Caco-2 (cell line): Measurements from ENCODE around the gene CLEC16A. TPM values are rescaled to one million over a fixed set of nuclear protein-coding genes. Genes with fewer than 3 reads are reported as not detected.
A peak's percentile ranks its signal among the peaks of the same experiment; 100 is the strongest.

Source experiments
- BruUV-seq: library from RNA; stranded (reverse); fragments of 400-500 nt; replicated peaks from 2 replicates; lab custom pipeline; 2021; lab: Mats Ljungman, UMichigan
- CTCF ChIA-PET: fragments of 300-600 bp; sonication (Branson Sonifier 250); formaldehyde crosslinking; loops from one replicate; lab custom pipeline; 2022; ENCODE audit warnings: antibody characterized with exemption; lab: Charles Lee
- POLR2A ChIA-PET: fragments of 300-600 bp; sonication (Branson Sonifier 250); formaldehyde crosslinking; loops from one replicate; lab custom pipeline; 2022; ENCODE audit warnings: antibody characterized with exemption; lab: Charles Lee
- DNase-seq, 2 experiments: peaks; one replicate each; pipeline versions ENCODE4 v3.0.0 to v3.0.0-alpha.2; 2020 to 2022
- H3K27me3 ChIP-seq: replicated peaks from 2 replicates; pipeline ENCODE4 v1.6.0; 2011; ENCODE audit warnings: low read length; ENCODE audit not compliant: control insufficient read depth, insufficient read depth
- H3K36me3 ChIP-seq: 2 replicates; pipeline ENCODE4 v1.5.1; 2011; ENCODE audit warnings: low read length; ENCODE audit not compliant: control insufficient read depth, insufficient read depth
- H3K4me1 ChIP-seq: fragments of 250-450 bp; sonication (Bioruptor Pico); 2 replicates; pipeline ENCODE4 v1.5.1; 2020; ENCODE audit warnings: mild to moderate bottlenecking
- H3K4me3 ChIP-seq: 2 replicates; pipeline ENCODE4 v1.5.1; 2011; ENCODE audit warnings: low read depth, mild to moderate bottlenecking, control low read depth, low read length
- H3K9me3 ChIP-seq: fragments of 250-450 bp; sonication (Bioruptor Pico); 2 replicates; pipeline ENCODE4 v1.5.1; 2020; ENCODE audit warnings: mild to moderate bottlenecking, moderate library complexity
- H3K27ac Mint-ChIP-seq: one replicate; pipeline ENCODE4 v1.8.0; 2022; ENCODE audit warnings: mixed read lengths; ENCODE audit not compliant: unreplicated experiment
- H3K27me3 Mint-ChIP-seq: one replicate; pipeline ENCODE4 v1.8.0; 2022; ENCODE audit warnings: mixed read lengths; ENCODE audit not compliant: insufficient read depth, unreplicated experiment
- H3K36me3 Mint-ChIP-seq: one replicate; pipeline ENCODE4 v1.8.0; 2022; ENCODE audit warnings: mild to moderate bottlenecking, mixed read lengths; ENCODE audit not compliant: insufficient read depth, unreplicated experiment
- H3K4me1 Mint-ChIP-seq: one replicate; pipeline ENCODE4 v1.8.0; 2022; ENCODE audit warnings: low read depth, mixed read lengths; ENCODE audit not compliant: unreplicated experiment
- H3K4me3 Mint-ChIP-seq: one replicate; pipeline ENCODE4 v1.8.0; 2022; ENCODE audit warnings: mild to moderate bottlenecking, moderate library complexity, mixed read lengths; ENCODE audit not compliant: unreplicated experiment
- H3K9me3 Mint-ChIP-seq: one replicate; pipeline ENCODE4 v1.8.0; 2022; ENCODE audit warnings: mixed read lengths; ENCODE audit not compliant: unreplicated experiment
- CTCF ChIP-seq, 2 experiments: fragments of 200-600 bp in 1 of 2; IDR thresholded peaks; 1 replicate in 1 of 2; 2 replicates in 1 of 2; pipeline versions ENCODE4 v1.5.1 to v1.8.0; 2011 to 2022; ENCODE audit warnings: antibody characterized with exemption in 1 of 2, control low read depth in 1 of 2, inconsistent platforms in 1 of 2, low read depth in 1 of 2, low read length in 1 of 2, mild to moderate bottlenecking in 1 of 2, moderate library complexity in 1 of 2; ENCODE audit not compliant: insufficient read depth in 1 of 2, severe bottlenecking in 1 of 2, unreplicated experiment in 1 of 2
- intact Hi-C: fragments of 100-400 bp; cut with micrococcal nuclease; formaldehyde crosslinking; loops from one replicate; pipeline ENCODE4 v1.10.0; 2022; ENCODE audit not compliant: unreplicated experiment
- total RNA-seq: library from RNA; stranded (reverse); gene quantifications from 2 replicates; pipeline ENCODE4 v1.2.3, GENCODE V29; 2022

Gene CLEC16A
- total RNA-seq, 1 experiment from 2014 or later = 27.0 TPM

DNA sequence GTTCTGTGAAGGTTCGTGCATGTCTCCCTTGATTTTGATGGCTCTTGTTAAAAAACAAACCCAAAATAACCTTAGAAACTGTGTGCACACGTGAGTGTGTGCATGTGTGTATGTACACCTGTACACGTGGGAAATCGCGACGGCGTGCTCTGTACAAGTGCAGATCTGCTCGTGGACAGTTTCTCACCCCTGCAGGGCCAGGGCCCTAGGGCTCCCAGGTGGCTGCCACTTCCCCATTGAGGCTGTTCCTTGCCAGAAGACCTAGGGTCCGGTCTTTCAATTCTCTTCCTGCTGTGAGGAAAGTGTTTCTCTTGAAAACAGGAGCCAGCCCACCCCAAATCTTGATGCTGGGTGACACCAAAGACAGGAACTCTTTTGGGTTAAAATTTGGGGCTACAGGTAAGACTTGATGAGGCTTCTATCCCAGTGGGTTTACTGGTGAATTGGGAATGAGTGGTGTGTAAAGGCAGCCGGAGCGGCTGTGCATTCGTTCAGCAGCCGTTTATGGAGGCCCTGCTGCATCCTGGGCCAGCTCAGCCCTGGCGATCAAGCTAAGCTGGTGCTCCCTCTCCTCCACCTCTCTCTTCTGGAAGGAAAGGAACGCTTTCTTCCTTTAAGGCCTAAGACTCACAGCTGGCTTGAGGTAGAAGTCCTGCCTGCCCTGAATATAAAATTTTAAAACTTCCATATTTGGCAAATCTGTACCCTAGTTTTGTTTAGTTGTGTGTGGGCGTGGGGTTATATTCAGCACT, 137.9 kb downstream of the CLEC16A start:
- peak overlapping the region; percentile 32 for H3K27ac Mint-ChIP-seq
- no peak for TF ChIP-seq CTCF (IDR thresholded peaks at IDR 0.05; ENCODE audit: insufficient read depth in 1 of 2, low read depth in 1 of 2, low read length in 1 of 2, severe bottlenecking in 1 of 2, unreplicated experiment in 1 of 2)
- DNase-seq = no peak
- peaks cover 24% of the 10 kb centered on the region for H3K4me1 Mint-ChIP-seq
- POLR2A ChIA-PET = no interaction called here
- no peaks in the 10 kb centered on the region for H3K9me3 ChIP-seq
- H3K4me1 ChIP-seq = peaks cover 18% of the 10 kb centered on the region
- peaks cover 9% of the 10 kb centered on the region for H3K36me3 Mint-ChIP-seq
- H3K4me3 ChIP-seq = no peak overlapping the region
- H3K36me3 ChIP-seq = no peaks in the 10 kb centered on the region
- H3K27me3 ChIP-seq = no peaks in the 10 kb centered on the region
- no peak overlapping the region for H3K4me3 Mint-ChIP-seq
- no peaks in the 10 kb centered on the region for H3K27me3 Mint-ChIP-seq
- no TSS peak for BruUV-seq
- intact Hi-C loops = no loop called here
- no peaks in the 10 kb centered on the region for H3K9me3 Mint-ChIP-seq
- CTCF ChIA-PET = no interaction called here

DNA sequence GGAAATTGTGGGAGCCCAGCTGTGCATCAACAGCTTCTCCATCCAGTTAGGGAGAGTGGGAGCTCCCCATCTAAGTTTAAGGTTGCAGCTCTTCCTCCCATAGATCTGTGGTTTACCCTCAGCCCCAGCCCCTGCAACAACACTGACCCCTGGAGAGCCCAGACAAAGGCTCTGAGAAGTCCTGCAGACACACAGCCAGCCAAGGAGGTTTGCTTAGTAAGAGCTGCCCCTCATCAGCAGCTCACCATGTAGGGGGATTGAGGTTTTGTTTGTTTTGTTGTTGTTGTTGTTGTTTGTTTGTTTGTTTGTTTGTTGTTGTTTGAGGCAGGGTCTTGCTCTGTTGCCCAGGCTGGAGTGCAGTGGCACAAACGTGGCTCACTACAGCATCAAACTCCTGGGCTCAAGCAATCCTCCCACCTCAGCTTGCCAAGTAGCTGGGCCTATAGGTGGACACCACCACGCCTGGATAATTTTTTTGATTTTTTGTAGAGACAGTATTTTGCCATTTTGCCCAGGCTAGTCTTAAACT, 138.6 kb downstream of the CLEC16A start:
- POLR2A ChIA-PET = no interaction called here
- Histone ChIP-seq H3K36me3 (no peaks in the 10 kb centered on the region), H3K27me3 (no peaks in the 10 kb centered on the region), H3K9me3 (no peaks in the 10 kb centered on the region), H3K4me1 (peaks cover 18% of the 10 kb centered on the region), H3K4me3 (no peak overlapping the region)
- Mint-ChIP-seq H3K9me3 (no peaks in the 10 kb centered on the region), H3K36me3 (peaks cover 9% of the 10 kb centered on the region), H3K4me3 (no peak overlapping the region), H3K27ac (no peak overlapping the region), H3K4me1 (peaks cover 20% of the 10 kb centered on the region), H3K27me3 (no peaks in the 10 kb centered on the region)
- intact Hi-C loops = no loop called here
- CTCF ChIA-PET = no interaction called here
- no peak for DNase-seq
- BruUV-seq = no TSS peak
- no peak for TF ChIP-seq CTCF (IDR thresholded peaks at IDR 0.05; ENCODE audit: insufficient read depth in 1 of 2, low read depth in 1 of 2, low read length in 1 of 2, severe bottlenecking in 1 of 2, unreplicated experiment in 1 of 2)

- ChIA-PET CTCF (no interaction called here), POLR2A (no interaction called here)
- intact Hi-C loops = no loop called here
- Mint-ChIP-seq H3K36me3 (peaks cover 9% of the 10 kb centered on the region), H3K4me1 (peaks cover 14% of the 10 kb centered on the region), H3K4me3 (no peak overlapping the region), H3K9me3 (no peaks in the 10 kb centered on the region), H3K27me3 (no peaks in the 10 kb centered on the region), H3K27ac (no peak overlapping the region)
- Histone ChIP-seq H3K4me3 (no peak overlapping the region), H3K4me1 (peaks cover 7% of the 10 kb centered on the region), H3K36me3 (no peaks in the 10 kb centered on the region), H3K9me3 (no peaks in the 10 kb centered on the region), H3K27me3 (no peaks in the 10 kb centered on the region)
- TF ChIP-seq CTCF (IDR thresholded peaks at IDR 0.05; ENCODE audit: insufficient read depth in 1 of 2, low read depth in 1 of 2, low read length in 1 of 2, severe bottlenecking in 1 of 2, unreplicated experiment in 1 of 2) = no peak
- no TSS peak for BruUV-seq
- DNase-seq = no peak
Observed at GRCh38 chr16:11084484-11084875, 140.1 kb downstream of the CLEC16A start.
